PC-3 (cell line): Measurements from ENCODE around the gene SLC7A7. TPM values are rescaled to one million over a fixed set of nuclear protein-coding genes. Genes with fewer than 3 reads are reported as not detected.

Experiments used
- ATAC-seq: fragments of 200-7000 bp; cut with Tn5 transposase; 2 replicates; pipeline ENCODE4 v1.9.1; 2020; ENCODE audit warnings: mild to moderate bottlenecking, moderate library complexity
- BruUV-seq: library from RNA; stranded (reverse); fragments of 400-500 nt; replicated peaks from 2 replicates; lab custom pipeline; 2021; lab: Mats Ljungman, UMichigan
- CTCF ChIA-PET: fragments of 300-600 bp; sonication (Branson Sonifier 250); formaldehyde crosslinking; loops from one replicate; lab custom pipeline; 2022; ENCODE audit warnings: antibody characterized with exemption; lab: Charles Lee
- POLR2A ChIA-PET: fragments of 300-600 bp; sonication (Branson Sonifier 250); formaldehyde crosslinking; loops from one replicate; lab custom pipeline; 2022; ENCODE audit warnings: antibody characterized with exemption; ENCODE audit not compliant: unreplicated experiment; lab: Charles Lee
- DNase-seq: peaks from one replicate; pipeline ENCODE4 v3.0.0-alpha.2; 2015
- H2AFZ ChIP-seq: fragments of 300-600 bp; sonication (generic); 2 replicates; pipeline ENCODE4 v1.6.0; 2016; ENCODE audit warnings: antibody characterized with exemption, low read length
- H3F3A ChIP-seq: fragments of 300-600 bp; sonication (generic); one replicate; pipeline ENCODE4 v1.6.0; 2017; ENCODE audit warnings: antibody characterized with exemption, low read length, control low read depth, mild to moderate bottlenecking; ENCODE audit not compliant: unreplicated experiment
- H3K27ac ChIP-seq: fragments of 300-600 bp; sonication (generic); 2 replicates; pipeline ENCODE4 v1.5.1; 2016; ENCODE audit warnings: mild to moderate bottlenecking, low read length
- H3K27me3 ChIP-seq: fragments of 300-600 bp; sonication (generic); 2 replicates; pipeline ENCODE4 v1.6.1; 2016; ENCODE audit warnings: low read length, mixed read lengths
- H3K36me3 ChIP-seq: fragments of 300-600 bp; sonication (generic); 2 replicates; pipeline ENCODE4 v1.6.1; 2016; ENCODE audit warnings: low read depth, mixed run types, low read length, mixed read lengths
- H3K4me1 ChIP-seq: fragments of 300-600 bp; sonication (generic); 2 replicates; pipeline ENCODE4 v1.5.1; 2016; ENCODE audit warnings: low read length; ENCODE audit not compliant: insufficient read depth
- H3K4me2 ChIP-seq: fragments of 300-600 bp; sonication (generic); 2 replicates; pipeline ENCODE4 v1.6.0; 2016; ENCODE audit warnings: low read length
- H3K4me3 ChIP-seq: fragments of 300-600 bp; sonication (generic); 2 replicates; pipeline ENCODE4 v1.5.1; 2016; ENCODE audit warnings: mild to moderate bottlenecking, low read length, mixed read lengths
- H3K79me2 ChIP-seq: fragments of 300-600 bp; sonication (generic); 2 replicates; pipeline ENCODE4 v1.6.1; 2017; ENCODE audit warnings: low read length, mixed read lengths
- H3K9ac ChIP-seq: fragments of 300-600 bp; sonication (generic); 2 replicates; pipeline ENCODE4 v1.6.0; 2016; ENCODE audit warnings: mild to moderate bottlenecking, low read length
- H3K9me2 ChIP-seq: fragments of 300-600 bp; sonication (generic); replicated peaks from 2 replicates; pipeline ENCODE4 v1.6.1; 2016; ENCODE audit warnings: mixed run types, low read length, mixed read lengths
- H3K9me3 ChIP-seq: fragments of 300-600 bp; sonication (generic); 2 replicates; pipeline ENCODE4 v1.6.1; 2016; ENCODE audit warnings: low read length, mixed read lengths
- H4K20me1 ChIP-seq: fragments of 300-600 bp; sonication (generic); 2 replicates; pipeline ENCODE4 v1.6.1; 2016; ENCODE audit warnings: low read length, mixed read lengths
- CTCF ChIP-seq: fragments of 300-600 bp; sonication (generic); conservative IDR thresholded peaks from 2 replicates; pipeline ENCODE4 v1.5.1; 2017; ENCODE audit warnings: antibody characterized with exemption, low read depth, mild to moderate bottlenecking, low read length
- EZH2 ChIP-seq: fragments of 300-600 bp; sonication (generic); IDR thresholded peaks from one replicate; pipeline ENCODE4 v1.6.1; 2017; ENCODE audit warnings: antibody characterized with exemption, mild to moderate bottlenecking, low read length; ENCODE audit not compliant: unreplicated experiment
- EZH2phosphoT487 ChIP-seq: fragments of 300-600 bp; sonication (generic); IDR thresholded peaks from 2 replicates; pipeline ENCODE4 v1.6.1; 2018; ENCODE audit warnings: mild to moderate bottlenecking, antibody characterized with exemption, low read length, borderline replicate concordance
- intact Hi-C: fragments of 100-400 bp; cut with micrococcal nuclease; formaldehyde crosslinking; loops from 2 replicates; pipeline ENCODE4 v1.9.0; 2023
- total RNA-seq: library from RNA; depleted of rRNA; stranded (reverse); fragments of >200 nt; gene quantifications from 2 replicates; pipeline ENCODE4 v1.2.3, GENCODE V29; 2014

The SLC7A7 gene
- total RNA-seq, 1 experiment from 2014 or later, result not detected

- Histone ChIP-seq H4K20me1 (no peaks in the 10 kb centered on the region), H3K27me3 (no peaks in the 10 kb centered on the region), H3K4me3 (peak within 1 kb of the TSS; percentile 93), H3K27ac (peak within 1 kb of the TSS; percentile 47), H3K9me3 (no peaks in the 10 kb centered on the region), H3K36me3 (peaks cover 10% of the 10 kb centered on the region; the same call in 1 of the 2 replicates), H3K9me2 (no peaks in the 10 kb centered on the region), H3K9ac (peak within 1 kb of the TSS; percentile 94), H3K79me2 (peaks cover 46% of the 10 kb centered on the region), H3K4me1 (peaks cover 24% of the 10 kb centered on the region; the same call in 1 of the 2 replicates), H3F3A (peaks cover 6% of the 10 kb centered on the region), H3K4me2 (peak within 1 kb of the TSS; percentile 90), H2AFZ (peak within 1 kb of the TSS; percentile 66)
- CTCF ChIA-PET, result interaction anchor here (0.6 to 2.5 kb wide), 2 partner anchors 15 to 275 kb away, joined by 3 to 11 read pairs; no protein-coding TSS in a partner anchor
- DNase-seq (peak; percentile 65), ATAC-seq (peak; percentile 79)
- TF ChIP-seq EZH2 (no peak), CTCF (peak; percentile 42)
- intact Hi-C loops, result loop anchor here (1.0 kb wide), 1 partner anchor 15 kb away; no protein-coding TSS in a partner anchor
- TSS peak; percentile 59 for BruUV-seq
- POLR2A ChIA-PET, result interaction anchor here (0.6 to 2.1 kb wide), 4 partner anchors 15 to 247 kb away, joined by 3 to 14 read pairs (median 4); partner anchors contain the start of gene DAD1
Observed at GRCh38 chr14:22836301-22837113, 21.3 kb upstream of the SLC7A7 start, which contains the start of gene MMP14. TSS of gene MMP14 (plus strand) at chr14:22836585. CDS start at chr14:22836818, 233 bp downstream.

GRCh38 chr14:22835505-22835904 lies 20.3 kb upstream of the SLC7A7 start:
- POLR2A ChIA-PET, result no interaction called here
- H3K79me2 ChIP-seq, result peaks cover 56% of the 10 kb centered on the region
- CTCF ChIA-PET, result interaction anchor here (0.8 kb wide), 1 partner anchor 17 kb away, joined by 5 read pairs; no protein-coding TSS in a partner anchor
- H3K36me3 ChIP-seq, result peaks cover 10% of the 10 kb centered on the region; the same call in 1 of the 2 replicates
- no peaks in the 10 kb centered on the region for H3K27me3 ChIP-seq
- BruUV-seq, result no TSS peak
- intact Hi-C loops, result no loop called here
- no peaks in the 10 kb centered on the region for H3K9me2 ChIP-seq
- H2AFZ ChIP-seq, result no peak overlapping the region
- DNase-seq, result no peak
- no peak overlapping the region for H3K4me2 ChIP-seq
- H3K4me3 ChIP-seq, result no peak overlapping the region
- peaks cover 34% of the 10 kb centered on the region; the same call in 1 of the 2 replicates for H3K4me1 ChIP-seq
- H3F3A ChIP-seq, result peaks cover 6% of the 10 kb centered on the region
- no peak overlapping the region for H3K27ac ChIP-seq
- 0 out of 2 replicates have a peak overlapping the region, but pooled peaks have one; percentile 94 for H3K9ac ChIP-seq
- no peaks in the 10 kb centered on the region for H4K20me1 ChIP-seq
- TF ChIP-seq EZH2 (no peak), CTCF (no peak), EZH2phosphoT487 (no peak)
- no peaks in the 10 kb centered on the region for H3K9me3 ChIP-seq
- no peak for ATAC-seq
